DND-41 (cell line): ENCODE data around the gene MUC6.

Experiments
- CTCF ChIP-seq: IDR thresholded peaks from 2 replicates; pipeline ENCODE4 v1.5.1; 2012; ENCODE audit warnings: borderline replicate concordance, low read length, moderate library complexity, mild to moderate bottlenecking; ENCODE audit not compliant: poor library complexity, severe bottlenecking; ENCODE audit errors: extremely low read depth
- EZH2 ChIP-seq: IDR thresholded peaks from 3 replicates; pipeline ENCODE4 v1.6.1; 2012; ENCODE audit warnings: borderline replicate concordance, low read depth, mild to moderate bottlenecking, moderate library complexity, low read length, inconsistent platforms; ENCODE audit not compliant: severe bottlenecking

- no peak for TF ChIP-seq CTCF
- no peak for TF ChIP-seq EZH2
Measured at GRCh38 chr11:999009-999408, 37.5 kb downstream of the MUC6 start.
